HEK293 (cell line): ENCODE measurements around the gene TEX36.

Source experiments
- CTCF ChIA-PET: fragments of 350-600 bp; formaldehyde crosslinking; extraction: SDS; loops from one replicate; lab custom pipeline; 2021; ENCODE audit warnings: antibody characterized with exemption; lab: Yijun Ruan, JAX
- POLR2A ChIA-PET: fragments of 300-600 bp; formaldehyde crosslinking; extraction: SDS; loops from one replicate; lab custom pipeline; 2020; ENCODE audit warnings: antibody characterized with exemption, inconsistent platforms; lab: Yijun Ruan, JAX
- H3K27ac ChIP-seq: fragments of 200-500 bp; sonication (Bioruptor generic); 2 replicates; pipeline ENCODE4 v1.5.1; 2014; ENCODE audit warnings: low read depth, low read length, control low read depth, inconsistent platforms; ENCODE audit errors: extremely low read depth
- H3K36me3 ChIP-seq, 2 experiments: fragments of 200-500 bp in 1 of 2; sonication (Bioruptor generic) in 1 of 2; 1 replicate in 1 of 2; 2 replicates in 1 of 2; pipeline ENCODE4 v1.5.1; 2014 to 2017; ENCODE audit warnings: inconsistent platforms in 2 of 2, low read length in 2 of 2; ENCODE audit not compliant: control insufficient read depth in 2 of 2, insufficient read depth in 1 of 2
- H3K4me1 ChIP-seq: fragments of 200-500 bp; sonication (Bioruptor generic); 2 replicates; pipeline ENCODE4 v1.5.1; 2014; ENCODE audit warnings: mild to moderate bottlenecking, low read length, inconsistent platforms; ENCODE audit not compliant: control insufficient read depth, insufficient read depth
- H3K4me3 ChIP-seq: 2 replicates; pipeline ENCODE4 v1.5.1; 2011; ENCODE audit warnings: low read depth, mild to moderate bottlenecking, control low read depth, low read length, moderate library complexity
- H3K9me3 ChIP-seq: fragments of 200-500 bp; sonication (Bioruptor generic); 2 replicates; pipeline ENCODE4 v1.5.1; 2014; ENCODE audit warnings: low read depth, low read length, inconsistent platforms; ENCODE audit not compliant: control insufficient read depth, insufficient read depth
- FEZF1 ChIP-seq: fragments of 450-650 bp; formaldehyde crosslinking; IDR thresholded peaks from 2 replicates; pipeline ENCODE4 v1.5.1; 2016; ENCODE audit warnings: missing biosample characterization, missing genetic modification characterization
- GLI4 ChIP-seq: fragments of 450-650 bp; formaldehyde crosslinking; IDR thresholded peaks from 2 replicates; pipeline ENCODE4 v1.5.1; 2016; ENCODE audit warnings: missing biosample characterization, missing genetic modification characterization
- GLIS1 ChIP-seq: fragments of 450-650 bp; formaldehyde crosslinking; IDR thresholded peaks from 2 replicates; pipeline ENCODE4 v1.5.1; 2016; ENCODE audit warnings: missing biosample characterization, missing genetic modification characterization
- KLF9 ChIP-seq: fragments of 450-650 bp; formaldehyde crosslinking; IDR thresholded peaks from 2 replicates; pipeline ENCODE4 v1.5.1; 2016; ENCODE audit warnings: missing biosample characterization, missing genetic modification characterization, low read depth
- MYNN ChIP-seq: fragments of 450-650 bp; formaldehyde crosslinking; IDR thresholded peaks from 2 replicates; pipeline ENCODE4 v1.5.1; 2016; ENCODE audit warnings: missing biosample characterization, missing genetic modification characterization, borderline replicate concordance
- PATZ1 ChIP-seq: fragments of 450-650 bp; formaldehyde crosslinking; IDR thresholded peaks from 2 replicates; pipeline ENCODE4 v1.5.1; 2016; ENCODE audit warnings: missing biosample characterization, missing genetic modification characterization
- SCRT2 ChIP-seq: fragments of 450-650 bp; formaldehyde crosslinking; IDR thresholded peaks from 2 replicates; pipeline ENCODE4 v1.5.1; 2016; ENCODE audit warnings: missing biosample characterization, missing genetic modification characterization
- TRIM28 ChIP-seq: IDR thresholded peaks from 2 replicates; pipeline ENCODE4 v1.6.1; 2011; ENCODE audit warnings: low read length, control low read depth, borderline replicate concordance
- ZNF112 ChIP-seq: fragments of 450-650 bp; formaldehyde crosslinking; IDR thresholded peaks from 2 replicates; pipeline ENCODE4 v1.5.0; 2017; ENCODE audit warnings: missing biosample characterization, missing genetic modification characterization
- ZNF140 ChIP-seq: fragments of 450-650 bp; formaldehyde crosslinking; IDR thresholded peaks from 2 replicates; pipeline ENCODE4 v1.5.1; 2016; ENCODE audit warnings: missing biosample characterization, missing genetic modification characterization
- ZNF221 ChIP-seq: fragments of 450-650 bp; formaldehyde crosslinking; IDR thresholded peaks from 2 replicates; pipeline ENCODE4 v1.5.1; 2017; ENCODE audit warnings: missing biosample characterization, missing genetic modification characterization, borderline replicate concordance
- ZNF366 ChIP-seq: fragments of 450-650 bp; formaldehyde crosslinking; conservative IDR thresholded peaks from 2 replicates; pipeline ENCODE4 v1.5.1; 2016; ENCODE audit warnings: missing biosample characterization, missing genetic modification characterization
- ZNF48 ChIP-seq: fragments of 450-650 bp; formaldehyde crosslinking; IDR thresholded peaks from 2 replicates; pipeline ENCODE4 v1.5.1; 2016; ENCODE audit warnings: missing biosample characterization, missing genetic modification characterization
- ZNF521 ChIP-seq: fragments of 450-650 bp; formaldehyde crosslinking; IDR thresholded peaks from 2 replicates; pipeline ENCODE4 v1.5.1; 2017; ENCODE audit warnings: missing biosample characterization, mild to moderate bottlenecking, missing genetic modification characterization
- ZNF580 ChIP-seq: fragments of 450-650 bp; formaldehyde crosslinking; IDR thresholded peaks from 2 replicates; pipeline ENCODE4 v1.5.1; 2016; ENCODE audit warnings: missing biosample characterization, missing genetic modification characterization
- ZNF600 ChIP-seq: fragments of 450-650 bp; formaldehyde crosslinking; IDR thresholded peaks from 2 replicates; pipeline ENCODE4 v1.5.1; 2016; ENCODE audit warnings: missing biosample characterization, missing genetic modification characterization
- ZNF629 ChIP-seq: fragments of 450-650 bp; formaldehyde crosslinking; IDR thresholded peaks from 2 replicates; pipeline ENCODE4 v1.5.1; 2017; ENCODE audit warnings: missing biosample characterization, missing genetic modification characterization
- ZNF76 ChIP-seq: fragments of 450-650 bp; formaldehyde crosslinking; IDR thresholded peaks from 2 replicates; pipeline ENCODE4; 2016; ENCODE audit warnings: low read depth, missing biosample characterization, missing genetic modification characterization, borderline replicate concordance
- ZSCAN30 ChIP-seq: fragments of 450-650 bp; IDR thresholded peaks from 2 replicates; pipeline ENCODE4 v1.5.1; 2018; ENCODE audit warnings: missing biosample characterization, mild to moderate bottlenecking, missing genetic modification characterization, moderate library complexity

The TEX36 gene

GRCh38 chr10:125606414-125607010 lies 76.5 kb downstream of the TEX36 start:
- ChIA-PET CTCF (interaction anchor here (0.9 kb wide), 1 partner anchor 85 kb away, joined by 5 read pairs; no protein-coding TSS in a partner anchor), POLR2A (no interaction called here)
- Histone ChIP-seq H3K27ac (no peak overlapping the region), H3K9me3 (no peaks in the 10 kb centered on the region), H3K36me3 (no peaks in the 10 kb centered on the region), H3K4me3 (no peak overlapping the region), H3K4me1 (no peaks in the 10 kb centered on the region)
- TF ChIP-seq GLI4 (tag by site-specific recombination): no peak
- TF ChIP-seq ZNF600 (tag by site-specific recombination): no peak
- TF ChIP-seq KLF9: no peak
- no peak for TF ChIP-seq FEZF1 (tag by site-specific recombination)
- no peak for TF ChIP-seq ZSCAN30 (tag by site-specific recombination)
- no peak for TF ChIP-seq ZNF221 (tag by site-specific recombination)
- no peak for TF ChIP-seq SCRT2 (tag by site-specific recombination)
- no peak for TF ChIP-seq ZNF629
- TF ChIP-seq ZNF48 (tag by site-specific recombination): no peak
- TF ChIP-seq GLIS1: no peak
- no peak for TF ChIP-seq ZNF140 (tag by site-specific recombination)
- TF ChIP-seq TRIM28: no peak
- TF ChIP-seq ZNF76: no peak
- no peak for TF ChIP-seq ZNF521 (tag by site-specific recombination)
- TF ChIP-seq ZNF112 (tag by site-specific recombination): no peak
- no peak for TF ChIP-seq ZNF580 (tag by site-specific recombination)
- TF ChIP-seq PATZ1 (tag by site-specific recombination): no peak
- TF ChIP-seq ZNF366 (tag by site-specific recombination): no peak
- no peak for TF ChIP-seq MYNN (tag by site-specific recombination)
